GM18502 (cell line): ENCODE data around the gene CEACAM6.

ENCODE experiments used
- ATAC-seq: cut with Tn5 transposase; IDR thresholded peaks from one replicate; pipeline ENCODE4 v1.9.1; 2021; ENCODE audit warnings: mild to moderate bottlenecking; ENCODE audit not compliant: unreplicated experiment, poor library complexity

The CEACAM6 gene

GRCh38 chr19:41792513-41793413 lies 37.4 kb downstream of the CEACAM6 start:
- ATAC-seq = no peak

DNA sequence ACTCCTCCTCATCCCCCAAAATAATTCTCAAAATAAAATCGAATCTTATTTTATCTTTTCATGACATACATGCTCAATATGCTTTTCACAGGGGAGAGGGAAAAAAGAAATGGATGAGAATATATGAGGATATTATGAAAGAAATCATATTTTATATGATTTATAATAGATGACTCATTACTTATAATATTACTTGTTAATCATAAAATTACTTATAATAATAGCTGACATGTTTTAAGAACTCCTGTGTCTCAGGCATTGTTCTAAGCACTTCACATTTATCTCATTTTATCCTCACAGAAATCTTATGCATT lies 38.0 kb downstream of the CEACAM6 start:
- ATAC-seq = no peak

DNA sequence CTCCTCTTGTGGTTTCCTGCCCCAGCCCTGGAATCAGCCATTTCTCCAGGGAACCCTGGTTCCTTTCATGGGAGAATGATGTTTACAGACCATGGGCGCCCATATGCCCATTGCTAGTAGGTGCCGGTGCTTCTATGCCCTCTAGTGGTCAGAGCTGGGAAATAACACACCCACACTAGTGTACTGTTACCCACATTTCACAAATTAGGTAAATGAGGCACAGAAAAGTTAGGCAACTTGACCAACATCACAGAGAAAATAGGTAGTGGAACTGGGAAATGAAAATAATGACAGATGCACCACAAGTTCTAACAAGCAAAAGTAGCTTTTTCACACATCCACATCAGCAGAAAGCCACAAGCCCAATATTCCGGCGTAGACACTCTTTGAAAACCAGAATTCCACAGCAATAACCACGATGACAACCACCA lies 39.7 kb downstream of the CEACAM6 start:
- ATAC-seq = no peak

- no peak for ATAC-seq
Measured at GRCh38 chr19:41796362-41796761, 41.0 kb downstream of the CEACAM6 start, which contains the start of gene CEACAM3. TSS of gene CEACAM3 (plus strand) at chr19:41796587. CDS start at chr19:41796678, 91 bp downstream.

DNA sequence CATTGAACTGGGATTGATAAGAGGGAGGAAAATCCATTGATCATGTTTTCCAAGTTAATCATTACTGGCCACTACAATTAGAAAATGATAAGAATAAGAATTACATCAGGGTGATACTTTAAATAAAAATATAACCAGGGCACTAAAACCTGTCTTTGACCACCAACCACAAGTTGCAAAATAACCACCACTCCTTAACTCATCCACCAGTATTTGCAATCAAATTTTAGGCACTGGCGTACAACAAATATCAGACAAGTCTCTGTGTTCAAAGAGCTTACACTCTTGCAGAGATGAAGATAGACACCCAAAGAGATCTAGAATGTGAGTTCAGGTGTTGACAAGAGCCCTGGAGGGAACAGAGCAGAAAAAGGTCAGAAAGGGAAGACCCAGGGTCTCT lies 41.6 kb downstream of the CEACAM6 start:
- no peak for ATAC-seq

DNA sequence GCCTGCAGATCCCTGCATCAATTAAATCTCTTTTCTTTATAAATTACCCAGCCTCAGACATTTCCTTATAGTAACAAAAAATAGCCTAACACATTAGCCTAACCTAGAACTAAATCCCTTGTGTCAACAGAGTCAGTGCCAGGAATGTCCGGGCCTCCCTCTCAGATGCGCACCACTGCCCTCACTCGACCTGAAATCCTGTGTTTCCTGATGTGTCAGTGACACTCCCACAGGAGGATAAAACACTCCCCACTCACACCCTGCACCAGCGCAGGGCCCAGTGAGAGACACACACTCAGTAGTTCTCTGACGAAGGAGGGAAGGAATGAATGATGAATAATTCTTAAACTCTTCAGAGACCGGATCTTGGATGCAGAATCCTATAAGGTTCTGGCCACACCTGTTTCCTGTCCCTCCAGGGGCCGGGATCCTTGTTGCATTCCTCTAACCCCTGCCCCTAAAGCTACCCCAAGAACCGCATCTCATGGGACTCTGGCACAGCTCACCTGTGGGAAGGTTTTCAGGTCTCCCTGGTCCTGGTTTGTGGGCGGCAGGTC lies 44.2 kb downstream of the CEACAM6 start:
- ATAC-seq = no peak

DNA sequence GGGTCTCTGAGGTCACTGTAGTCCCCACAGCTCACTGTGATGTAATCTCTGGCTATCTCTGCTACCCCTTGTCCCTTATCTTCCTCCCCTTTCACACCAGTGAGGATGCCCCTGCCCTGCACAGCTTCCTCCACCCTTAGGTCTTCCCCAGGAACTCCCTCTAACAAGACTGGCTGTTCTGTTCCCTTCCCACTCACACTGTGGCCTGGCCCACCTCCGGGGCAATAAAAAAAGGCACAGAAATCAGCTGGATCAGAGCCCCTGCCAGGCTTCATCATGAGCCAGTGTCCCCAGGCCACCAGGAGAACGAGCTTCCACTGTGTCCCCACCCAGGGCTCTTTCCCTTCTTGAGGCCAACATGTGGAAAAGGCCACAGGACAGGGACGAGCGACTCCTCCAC lies 45.7 kb downstream of the CEACAM6 start:
- ATAC-seq = no peak

DNA sequence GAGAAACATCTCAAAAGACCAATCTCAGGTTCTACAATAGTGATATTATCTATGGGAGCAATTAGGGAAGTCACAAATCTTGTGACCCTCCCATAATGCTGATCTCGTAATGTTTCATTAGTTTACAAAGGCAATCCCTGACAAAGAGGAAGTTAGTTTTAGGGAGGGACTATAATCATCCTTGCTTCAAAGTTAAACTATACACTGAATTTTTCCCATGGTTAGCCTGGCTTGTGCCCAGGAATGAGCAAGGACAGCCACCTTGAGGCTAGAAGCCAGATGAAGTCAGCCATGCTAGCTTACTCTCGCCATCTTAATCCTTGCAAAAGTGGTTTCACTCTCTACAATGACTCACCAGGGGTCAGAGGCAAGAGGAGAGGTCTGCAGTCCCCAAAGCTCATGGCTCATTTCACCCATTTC lies 46.5 kb downstream of the CEACAM6 start:
- ATAC-seq = no peak

GRCh38 chr19:41802770-41803169 lies 47.4 kb downstream of the CEACAM6 start:
- ATAC-seq = no peak

GRCh38 chr19:41804336-41804735 lies 49.0 kb downstream of the CEACAM6 start:
- ATAC-seq = no peak

DNA sequence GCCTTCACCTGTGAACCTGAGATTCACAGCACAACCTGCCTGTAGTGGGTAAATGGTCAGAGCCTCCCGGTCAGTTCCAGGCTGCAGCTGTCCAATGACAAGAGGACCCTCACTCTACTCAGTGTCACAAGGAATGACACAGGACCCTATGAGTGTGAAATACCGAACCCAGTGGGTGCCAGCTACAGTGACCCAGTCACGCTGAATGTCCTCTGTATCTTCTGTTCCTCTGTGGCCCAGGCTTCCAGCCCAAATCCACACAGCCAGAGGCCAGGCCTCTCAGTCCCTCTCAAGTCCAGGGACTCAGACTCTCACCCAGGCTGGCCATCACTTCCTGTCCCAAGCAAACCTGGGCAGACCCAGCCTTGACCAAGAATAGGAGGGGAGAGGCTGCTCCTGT lies 51.8 kb downstream of the CEACAM6 start:
- no peak for ATAC-seq

GRCh38 chr19:41808663-41809566 lies 53.6 kb downstream of the CEACAM6 start:
- ATAC-seq = no peak

DNA sequence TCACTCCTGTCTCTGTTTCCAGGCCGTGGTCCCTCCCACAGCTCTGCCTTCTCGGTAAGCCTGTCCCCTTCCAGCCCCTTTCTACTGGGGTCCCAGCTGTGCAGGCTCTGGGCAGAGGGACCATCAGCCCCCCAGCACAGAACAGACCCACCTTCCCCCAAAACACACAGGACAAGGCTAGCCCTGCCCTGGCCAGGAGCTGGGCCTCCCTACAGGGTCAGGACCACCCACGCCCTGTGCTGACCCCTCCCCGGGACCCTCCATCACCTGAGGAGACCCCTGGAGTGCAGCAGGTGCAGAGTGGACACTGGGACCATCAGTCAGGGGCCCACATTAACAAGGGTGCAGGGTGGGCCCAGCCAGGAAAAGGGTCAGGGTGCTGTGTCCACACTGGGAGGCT lies 55.0 kb downstream of the CEACAM6 start:
- ATAC-seq = no peak

DNA sequence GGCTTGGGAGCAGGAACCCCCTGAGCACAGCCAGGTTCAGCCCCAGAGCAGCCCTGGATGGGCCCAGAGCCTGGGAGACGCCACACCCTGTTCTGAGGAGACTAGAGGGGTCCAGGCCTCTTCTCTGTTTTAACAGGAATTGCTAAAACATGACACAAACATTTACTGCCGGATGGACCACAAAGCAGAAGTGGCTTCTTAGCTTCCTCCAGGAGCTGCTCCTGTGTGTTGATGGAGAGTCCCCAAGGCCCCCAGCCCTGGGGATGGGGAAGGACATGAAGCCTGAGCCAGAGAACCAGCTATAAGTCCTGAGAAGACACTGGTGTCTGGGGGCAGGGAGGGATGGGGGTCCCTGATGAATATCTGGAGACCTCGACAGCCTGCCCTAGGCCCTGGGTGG lies 55.7 kb downstream of the CEACAM6 start:
- no peak for ATAC-seq

GRCh38 chr19:41811981-41812380 lies 56.7 kb downstream of the CEACAM6 start:
- no peak for ATAC-seq

DNA sequence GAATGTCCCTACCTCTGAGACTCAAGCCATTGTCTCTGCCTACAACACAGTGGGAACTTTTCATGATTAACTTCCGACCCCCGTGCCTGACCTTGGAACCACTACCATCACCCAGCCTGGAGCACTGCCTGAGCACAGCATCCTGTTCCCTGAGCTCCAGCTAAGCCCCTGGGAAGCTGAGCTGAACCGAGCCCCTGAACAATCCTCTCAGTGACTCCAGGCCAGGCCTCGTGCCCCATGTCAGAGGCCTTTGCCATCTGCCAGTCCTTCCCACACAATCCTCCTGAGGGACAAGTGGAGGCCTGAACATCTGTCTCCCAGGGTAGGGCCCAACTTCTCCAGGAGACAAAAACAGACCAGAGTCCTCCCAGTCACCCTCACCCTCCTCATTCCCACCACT lies 58.6 kb downstream of the CEACAM6 start:
- ATAC-seq = no peak

GRCh38 chr19:41815301-41815700 lies 60.0 kb downstream of the CEACAM6 start:
- no peak for ATAC-seq

DNA sequence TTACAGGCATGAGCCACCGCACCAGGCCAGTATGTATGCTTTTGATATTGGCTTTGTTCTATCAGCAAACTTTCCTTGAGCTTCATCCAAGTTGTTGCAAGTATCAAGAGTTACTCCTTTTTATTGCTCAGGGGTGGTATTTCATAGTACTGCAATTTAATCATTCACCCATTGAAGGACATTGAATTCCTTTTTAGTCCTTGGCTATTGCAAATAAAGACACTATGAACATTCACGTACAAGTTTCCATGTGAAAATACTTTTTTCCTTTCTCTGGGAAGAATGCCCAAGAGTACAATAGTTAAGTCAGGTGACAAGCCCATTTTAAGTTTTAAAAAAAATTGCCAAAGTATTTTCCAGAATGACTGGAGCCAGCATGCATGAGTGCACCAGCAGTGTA lies 61.4 kb downstream of the CEACAM6 start:
- no peak for ATAC-seq

GRCh38 chr19:41821003-41821735 lies 65.8 kb downstream of the CEACAM6 start:
- ATAC-seq = no peak
